ENCODE data around the gene SUMO4.

Gene SUMO4

DNA sequence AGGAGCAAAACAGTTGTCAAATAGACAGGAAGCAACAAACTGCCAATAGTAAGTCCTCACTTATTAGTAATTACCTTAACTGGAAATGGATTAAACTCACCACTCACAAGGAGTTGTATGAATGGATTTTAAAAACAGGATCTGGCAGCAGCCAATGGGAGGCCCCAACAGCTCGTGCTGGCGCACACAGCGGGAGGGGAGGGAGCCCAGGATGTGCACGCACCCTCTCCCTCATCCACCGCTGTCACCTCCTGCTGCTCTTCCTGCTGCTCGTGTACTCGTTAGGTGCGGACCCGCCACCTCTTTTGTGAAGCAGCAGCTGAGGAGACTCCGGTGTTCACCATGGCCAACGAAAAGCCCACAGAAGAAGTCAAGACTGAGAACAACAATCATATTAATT, at the start of gene SUMO4:
Gene SUMO4 (plus strand): TSS at position 213 of the 400 bp plus-strand sequence. CDS start 130 bp downstream, at position 343.
- no peak within 1 kb of the TSS for H3K4me3 ChIP-seq

DNA sequence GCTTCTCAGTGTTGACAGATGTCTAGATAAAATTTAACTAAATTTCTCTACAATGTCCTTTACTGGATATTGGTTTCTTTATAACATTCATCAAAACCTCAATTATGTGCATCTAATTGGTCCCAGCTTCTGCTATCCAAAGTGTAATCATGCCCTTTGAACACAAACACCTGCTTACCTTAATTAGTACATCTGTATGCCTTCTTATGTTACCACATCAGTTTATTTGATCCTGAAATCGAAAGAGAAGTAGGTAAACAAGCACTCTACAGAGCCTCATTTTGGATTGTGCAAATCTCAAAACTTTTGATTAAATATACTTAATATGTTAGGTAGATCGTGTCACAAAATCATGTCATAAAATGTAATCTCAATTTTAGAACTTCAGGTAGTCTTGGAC, 46.1 kb upstream of the SUMO4 start:
- Histone ChIP-seq H3K27ac (no peak overlapping the region), H3K4me3 (no peak overlapping the region)

More for the DNA sequence above, at the start of gene SUMO4:
- no peak within 1 kb of the TSS for H3K27ac ChIP-seq

DNA sequence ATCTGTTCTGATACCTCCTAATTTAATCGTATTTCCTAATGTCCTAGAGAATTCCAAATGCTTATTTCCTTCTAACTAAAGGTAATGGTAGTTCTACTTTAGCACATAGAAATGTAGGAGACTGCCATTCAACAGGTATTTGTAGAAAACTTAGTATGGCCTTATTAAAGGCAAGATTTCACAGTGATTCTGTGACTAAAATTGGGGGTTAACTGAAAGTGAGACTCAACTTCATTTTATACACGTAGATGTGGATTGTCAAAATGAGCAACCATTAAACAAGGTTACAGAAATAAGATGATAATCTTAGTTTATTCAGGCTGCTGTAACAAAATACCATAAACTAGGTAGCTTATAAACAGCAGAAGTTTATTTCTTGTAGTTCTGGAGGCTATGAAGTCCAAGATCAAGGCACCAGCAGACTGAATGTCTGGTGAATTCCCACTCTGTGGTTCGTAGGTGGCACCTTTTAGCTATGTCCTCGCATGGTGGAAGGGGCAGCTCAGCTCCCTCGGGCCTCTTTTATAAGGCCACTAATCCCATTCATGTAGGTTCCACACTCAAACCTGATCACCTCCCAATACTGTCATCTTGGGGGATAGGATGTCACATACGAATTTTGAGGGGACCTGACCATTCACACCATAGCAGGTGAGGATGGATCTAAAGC, 43.8 kb upstream of the SUMO4 start:
- Histone ChIP-seq H3K4me3 (no peak overlapping the region), H3K27ac (no peak overlapping the region)

DNA sequence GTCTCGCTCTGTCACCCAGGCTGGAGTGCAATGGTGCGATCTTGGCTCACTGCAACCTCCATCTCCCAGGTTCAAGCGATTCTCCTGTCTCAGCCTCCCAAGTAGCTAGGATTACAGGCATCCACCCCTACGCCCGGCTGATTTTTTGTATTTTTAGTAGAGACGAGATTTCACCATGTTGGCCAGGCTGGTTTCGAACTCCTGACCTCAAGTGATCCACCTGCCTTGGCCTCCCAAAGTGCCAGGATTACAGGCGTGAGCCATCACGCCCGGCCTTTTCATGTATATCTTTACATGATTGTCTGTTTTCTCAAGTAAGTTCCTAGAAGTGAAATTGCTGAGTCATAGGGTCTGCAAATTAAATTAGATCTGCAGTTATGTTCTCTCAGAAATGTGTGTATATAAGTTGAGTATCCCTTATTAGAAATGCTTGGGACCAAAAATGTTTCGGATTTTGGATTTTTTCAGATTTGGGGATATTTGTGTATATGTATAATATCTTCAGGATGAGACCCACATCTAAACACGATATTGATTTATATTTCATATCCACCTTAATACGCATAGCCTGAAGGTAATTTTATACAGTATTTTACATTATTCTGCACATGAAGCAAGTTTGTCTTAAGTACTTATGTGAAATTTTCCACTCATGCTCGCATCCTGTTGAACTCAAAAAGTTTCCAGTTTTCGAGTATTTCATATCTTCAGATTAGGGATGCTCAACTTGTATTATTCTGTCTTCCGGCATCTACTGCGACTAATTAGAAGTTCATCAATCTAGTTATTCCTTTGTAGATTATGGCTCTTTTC, 42.1 kb upstream of the SUMO4 start:
- Histone ChIP-seq H3K4me3 (no peak overlapping the region), H3K27ac (no peak overlapping the region)

DNA sequence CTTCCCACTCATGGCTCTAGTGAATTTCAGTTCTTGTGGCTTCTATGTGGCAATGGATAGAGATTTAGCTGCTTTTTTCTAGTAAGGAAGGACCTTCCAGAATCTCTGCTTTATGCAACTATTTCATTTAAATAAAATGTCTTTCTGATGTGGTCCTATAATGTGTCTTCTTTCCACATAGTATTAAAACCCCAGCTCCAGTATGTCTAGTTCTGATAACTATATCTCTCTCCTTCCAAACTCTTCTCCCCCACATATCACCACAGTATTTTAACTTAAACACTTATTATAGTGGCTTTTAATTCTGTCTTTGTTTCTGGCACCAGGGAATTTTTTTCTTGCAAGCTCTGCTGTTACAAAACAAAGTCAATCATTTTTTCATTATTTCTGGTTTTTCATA, 40.6 kb upstream of the SUMO4 start:
- Histone ChIP-seq H3K4me3 (no peak overlapping the region), H3K27ac (no peak overlapping the region)

DNA sequence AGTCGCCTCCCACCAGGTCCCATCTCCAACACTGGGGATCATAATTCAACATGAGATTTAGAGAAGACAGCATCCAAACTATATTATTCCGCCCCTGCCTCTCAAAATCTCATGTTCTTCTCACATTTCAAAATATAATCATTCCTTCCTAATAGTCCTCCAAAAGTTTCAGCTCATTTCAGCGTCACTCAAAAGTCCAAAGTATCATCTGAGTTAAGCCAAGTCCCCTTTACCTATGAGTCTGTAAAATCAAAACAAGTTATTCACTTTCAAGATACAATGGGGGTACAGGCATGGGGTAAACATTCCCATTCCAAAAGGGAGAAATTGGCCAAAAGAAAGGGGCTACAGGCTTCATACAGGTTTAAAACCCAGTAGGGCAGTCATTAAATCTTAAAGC, 39.5 kb upstream of the SUMO4 start:
- Histone ChIP-seq H3K27ac (no peak overlapping the region), H3K4me3 (no peak overlapping the region)

DNA sequence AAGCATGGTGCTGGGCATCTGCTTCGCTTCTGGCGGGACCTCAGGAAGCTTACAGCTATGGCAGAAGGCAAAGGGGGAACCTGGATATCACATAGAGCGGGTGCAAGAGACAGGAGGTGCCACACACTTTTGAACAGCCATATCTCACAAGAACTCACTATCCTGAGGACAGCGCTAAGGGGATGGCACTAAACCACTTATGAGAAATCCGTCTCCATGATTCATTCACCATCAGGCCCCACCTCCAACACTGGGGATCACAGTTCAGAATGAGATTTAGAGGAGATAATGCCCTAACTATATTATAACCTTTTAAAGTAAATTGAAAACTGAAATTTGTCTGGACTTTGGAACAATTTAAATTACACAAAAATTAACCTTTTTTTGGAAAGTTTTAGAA, 37.8 kb upstream of the SUMO4 start:
- no peak overlapping the region for H3K4me3 ChIP-seq
- no peak overlapping the region for H3K27ac ChIP-seq

DNA sequence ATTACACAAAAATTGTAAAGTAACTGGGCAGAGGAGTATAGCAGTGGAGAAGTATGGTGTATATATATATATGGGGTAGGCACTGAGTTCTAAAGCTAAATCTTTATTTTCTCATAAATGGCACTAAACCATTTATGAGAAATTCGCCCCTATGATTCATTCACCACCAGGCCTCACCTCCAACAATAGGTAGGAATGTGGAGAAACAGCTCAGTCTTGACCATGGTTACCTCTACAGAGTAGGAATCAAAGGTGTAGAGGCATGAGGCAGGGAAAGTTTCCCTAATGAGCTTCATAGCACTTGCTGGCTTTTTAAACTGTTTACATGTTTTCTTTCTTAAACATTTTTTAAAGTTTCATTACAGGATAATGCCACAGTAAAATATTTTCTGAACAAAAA, 36.9 kb upstream of the SUMO4 start:
- H3K4me3 ChIP-seq = no peak overlapping the region
- no peak overlapping the region for H3K27ac ChIP-seq

DNA sequence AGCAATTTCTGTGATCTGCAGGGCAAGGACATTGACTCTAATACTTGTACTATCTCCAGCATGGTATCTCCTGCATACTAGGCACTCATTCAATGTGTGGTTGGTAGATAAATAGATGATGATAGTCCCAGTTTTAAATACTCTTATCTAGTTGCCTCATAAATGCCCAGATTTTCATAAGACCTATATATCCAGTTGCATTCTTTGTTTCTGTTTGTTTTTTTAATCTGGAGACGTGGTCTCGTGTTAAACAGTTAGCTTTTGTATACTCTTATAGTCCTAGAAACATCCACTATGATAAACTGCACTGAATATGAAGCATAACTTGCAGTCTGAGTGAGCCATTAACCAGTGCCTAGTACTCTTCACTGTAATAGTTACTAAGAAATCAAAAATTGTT, 35.5 kb upstream of the SUMO4 start:
- Histone ChIP-seq H3K4me3 (no peak overlapping the region), H3K27ac (no peak overlapping the region)

DNA sequence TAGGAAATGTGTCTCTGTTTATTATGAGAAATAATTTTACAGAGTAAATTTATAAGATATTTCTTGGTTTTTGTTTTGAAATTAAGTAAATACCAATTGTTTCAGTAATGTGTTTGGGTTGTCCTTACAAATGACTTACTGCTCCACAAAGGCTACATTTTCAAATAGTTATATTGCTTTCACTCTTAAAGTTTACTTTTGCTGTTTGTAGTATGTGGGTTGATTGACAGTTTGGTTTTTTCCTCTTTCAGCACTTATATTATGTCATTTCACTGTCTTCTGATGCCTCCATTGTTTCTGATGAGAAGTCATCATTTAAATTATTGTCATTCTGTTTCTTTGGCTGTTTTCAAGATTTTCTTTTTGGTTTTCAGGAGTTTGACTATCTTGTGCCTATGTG, 34.9 kb upstream of the SUMO4 start:
- no peak overlapping the region for H3K27ac ChIP-seq

DNA sequence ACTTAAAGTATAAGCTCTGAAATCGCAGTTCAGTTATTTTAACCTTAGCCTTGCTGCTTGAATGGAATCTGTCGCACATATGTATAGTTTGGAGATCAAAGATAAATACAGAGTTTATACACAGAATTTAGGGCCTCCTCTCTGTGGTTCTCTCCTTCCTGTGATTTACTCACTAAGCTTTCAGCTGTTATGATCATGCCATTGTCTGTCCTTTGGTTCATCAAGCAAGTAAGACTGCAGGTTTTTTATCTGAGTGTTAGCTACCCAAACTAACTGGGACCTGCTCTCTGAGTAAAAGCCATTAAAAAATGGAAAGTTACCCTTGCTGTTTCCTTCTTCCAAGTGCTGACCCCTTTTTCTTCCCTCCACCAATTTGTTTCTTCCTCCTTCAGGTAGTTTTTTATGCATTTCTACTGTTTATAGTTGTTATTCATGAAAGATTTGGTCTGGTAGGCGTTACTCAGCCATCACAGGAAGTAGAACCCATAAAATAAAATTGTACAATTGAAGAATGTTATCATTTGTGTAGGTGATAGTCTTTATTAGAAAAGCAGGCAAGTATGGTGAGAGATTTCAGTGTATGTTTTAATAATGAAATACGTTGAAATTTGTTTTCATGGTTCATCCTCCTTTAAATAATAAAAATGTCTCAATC, 33.7 kb upstream of the SUMO4 start:
- Histone ChIP-seq H3K4me3 (no peak overlapping the region), H3K27ac (no peak overlapping the region)

More for the DNA sequence above, 34.9 kb upstream of the SUMO4 start:
- H3K4me3 ChIP-seq = no peak overlapping the region

DNA sequence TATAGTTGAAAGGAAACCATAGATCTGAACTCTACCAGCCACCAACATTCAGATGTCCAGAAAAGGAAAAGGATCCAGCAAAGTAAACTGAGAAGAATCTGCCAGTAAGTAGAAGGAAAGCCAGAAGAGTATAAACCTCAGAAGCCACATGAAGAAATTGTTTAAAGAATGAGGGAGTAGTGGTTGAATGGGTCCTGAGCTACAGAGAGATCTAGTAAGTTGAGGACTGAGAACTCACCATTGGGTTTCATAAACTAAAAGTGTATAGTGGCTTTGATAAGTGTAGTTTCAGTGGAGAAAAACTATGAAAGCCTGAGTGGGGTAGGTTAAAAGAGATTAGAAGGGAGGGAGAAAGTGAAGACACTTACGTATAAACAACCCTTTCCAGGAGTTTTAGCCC, 32.0 kb upstream of the SUMO4 start:
- Histone ChIP-seq H3K27ac (no peak overlapping the region), H3K4me3 (no peak overlapping the region)

DNA sequence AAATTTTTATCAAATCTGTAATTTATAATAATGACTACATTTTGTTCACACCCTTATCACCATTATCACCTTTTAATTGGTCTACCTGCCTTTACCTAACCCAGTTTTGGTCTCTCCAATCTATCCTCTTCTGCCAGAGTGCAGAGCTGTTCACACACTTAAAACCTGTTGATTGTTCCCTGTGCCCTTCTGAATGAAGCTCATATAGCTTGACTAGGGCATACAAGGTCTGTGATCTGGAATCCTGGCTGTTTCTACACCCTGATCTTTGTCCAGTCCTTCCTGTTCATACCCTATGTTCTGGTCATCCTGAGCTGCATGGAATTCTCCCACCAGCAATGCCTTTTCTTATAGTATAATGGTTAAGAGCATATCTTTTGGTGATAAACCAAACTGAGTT, 28.9 kb upstream of the SUMO4 start:
- Histone ChIP-seq H3K27ac (no peak overlapping the region), H3K4me3 (no peak overlapping the region)

DNA sequence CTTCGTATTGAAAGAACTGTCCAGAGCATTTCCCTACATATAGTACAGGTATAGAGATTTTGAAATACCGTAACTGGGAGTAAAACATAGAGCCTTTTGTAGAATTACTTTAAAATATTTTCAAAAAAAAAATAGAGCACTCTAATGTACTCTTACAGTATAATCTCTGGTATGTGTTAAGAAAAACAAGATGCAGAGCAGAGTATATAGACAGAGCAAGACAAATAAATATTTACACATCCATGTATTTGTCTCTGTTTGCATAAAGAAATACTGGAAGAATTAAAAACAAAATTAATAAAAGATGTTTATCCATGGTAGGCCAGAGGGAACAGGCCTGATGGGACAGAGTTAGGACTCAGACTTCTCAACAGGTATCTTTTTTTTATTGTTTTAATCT, 28.0 kb upstream of the SUMO4 start:
- H3K27ac ChIP-seq = no peak overlapping the region

DNA sequence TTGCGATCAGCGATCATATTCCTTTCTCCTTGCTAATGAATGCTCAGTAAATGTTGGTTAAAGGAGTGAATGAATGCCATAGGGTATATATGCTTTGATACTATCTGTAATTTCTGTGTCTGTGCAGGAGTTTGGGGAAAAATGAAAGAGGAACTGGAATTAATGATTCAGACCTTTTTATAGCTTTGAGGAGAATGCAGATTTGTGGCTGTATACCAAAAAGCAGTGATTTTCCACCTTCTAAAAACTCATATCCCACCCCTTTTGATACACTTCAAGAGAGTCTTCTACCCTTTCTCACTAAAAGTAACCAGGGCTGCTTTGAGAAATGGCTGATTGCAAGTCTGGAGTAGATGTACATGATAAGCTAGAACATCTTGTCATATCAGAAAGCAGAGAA, 26.6 kb upstream of the SUMO4 start:
- H3K27ac ChIP-seq = no peak overlapping the region
- H3K4me3 ChIP-seq = no peak overlapping the region

More for the DNA sequence above, 28.0 kb upstream of the SUMO4 start:
- no peak overlapping the region for H3K4me3 ChIP-seq

DNA sequence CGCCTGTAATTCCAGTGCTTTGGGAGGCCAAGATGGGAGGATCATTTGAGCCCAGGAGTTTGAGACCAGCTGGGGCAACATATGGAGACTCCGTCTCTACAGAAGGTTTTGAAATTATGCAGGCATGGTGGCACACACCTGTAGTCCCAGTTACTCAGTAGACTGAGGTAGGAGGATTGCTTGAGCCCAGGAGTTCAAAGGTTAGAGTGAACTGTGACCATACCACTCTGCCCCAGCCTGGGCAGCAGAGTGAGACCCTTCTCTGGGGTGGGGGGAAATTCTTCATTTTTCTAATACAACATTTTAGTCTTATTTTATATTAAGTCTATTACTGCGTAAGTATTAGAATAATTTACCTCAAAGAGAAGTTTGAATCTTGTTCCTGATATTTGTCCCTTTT, 20.1 kb upstream of the SUMO4 start:
- Histone ChIP-seq H3K4me3 (no peak overlapping the region), H3K27ac (no peak overlapping the region)

DNA sequence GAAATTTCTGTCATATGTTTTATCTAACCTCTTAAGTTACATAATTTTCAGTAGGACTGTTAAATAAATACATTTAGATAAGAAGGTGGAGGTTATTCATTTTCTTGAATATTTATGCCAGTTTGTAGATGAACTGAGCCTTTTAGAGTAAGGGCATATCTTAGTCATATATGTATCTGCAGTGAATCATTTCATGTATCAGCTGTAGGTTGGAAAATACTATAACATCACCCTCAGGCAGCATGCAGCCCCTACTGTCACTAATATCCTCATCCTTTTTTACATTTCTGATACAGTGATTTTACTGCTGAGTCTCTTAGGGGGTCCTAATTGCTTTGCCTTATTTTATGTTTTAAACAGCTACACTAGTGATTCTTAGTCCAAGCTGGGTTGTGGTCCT, 19.5 kb upstream of the SUMO4 start:
- H3K4me3 ChIP-seq = no peak overlapping the region
- no peak overlapping the region for H3K27ac ChIP-seq

DNA sequence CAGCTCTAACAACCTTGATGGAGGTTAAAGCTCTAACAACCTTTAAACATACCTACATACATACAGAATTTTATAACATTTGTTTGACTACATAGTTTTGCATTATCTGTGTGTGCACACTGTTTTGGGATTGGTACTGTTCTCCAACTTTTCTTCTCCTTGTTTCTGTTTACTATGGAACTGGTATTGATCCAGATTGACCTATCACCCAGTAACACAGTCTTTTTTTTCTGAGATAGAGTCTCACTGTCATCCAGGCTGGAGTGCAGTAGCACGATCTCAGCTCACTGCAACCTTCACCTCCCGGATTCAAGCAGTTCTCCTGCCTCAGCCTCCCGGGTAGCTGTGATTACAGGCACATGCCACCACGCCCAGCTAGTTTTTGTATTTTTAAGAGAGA, 16.7 kb upstream of the SUMO4 start:
- H3K27ac ChIP-seq = no peak overlapping the region
- no peak overlapping the region for H3K4me3 ChIP-seq

DNA sequence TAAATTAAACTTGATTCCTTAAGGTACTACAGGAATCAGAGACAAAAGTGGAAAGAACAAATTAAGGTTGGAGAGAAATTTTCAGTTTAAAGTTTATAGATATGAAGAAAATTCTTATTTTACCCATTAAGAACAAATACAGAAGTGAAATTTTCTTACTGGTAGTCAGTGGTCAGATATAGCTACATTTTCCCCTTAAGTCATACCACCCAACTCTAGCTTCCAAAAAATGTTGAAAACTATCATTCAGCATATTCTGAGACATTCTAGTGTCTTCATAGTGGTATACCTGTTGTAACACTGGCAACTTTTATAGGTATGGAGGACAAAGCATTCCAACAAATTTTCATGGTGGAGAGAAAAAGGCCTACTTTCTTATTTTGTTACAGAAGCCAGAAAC, 15.6 kb upstream of the SUMO4 start:
- Histone ChIP-seq H3K27ac (no peak overlapping the region), H3K4me3 (no peak overlapping the region)

DNA sequence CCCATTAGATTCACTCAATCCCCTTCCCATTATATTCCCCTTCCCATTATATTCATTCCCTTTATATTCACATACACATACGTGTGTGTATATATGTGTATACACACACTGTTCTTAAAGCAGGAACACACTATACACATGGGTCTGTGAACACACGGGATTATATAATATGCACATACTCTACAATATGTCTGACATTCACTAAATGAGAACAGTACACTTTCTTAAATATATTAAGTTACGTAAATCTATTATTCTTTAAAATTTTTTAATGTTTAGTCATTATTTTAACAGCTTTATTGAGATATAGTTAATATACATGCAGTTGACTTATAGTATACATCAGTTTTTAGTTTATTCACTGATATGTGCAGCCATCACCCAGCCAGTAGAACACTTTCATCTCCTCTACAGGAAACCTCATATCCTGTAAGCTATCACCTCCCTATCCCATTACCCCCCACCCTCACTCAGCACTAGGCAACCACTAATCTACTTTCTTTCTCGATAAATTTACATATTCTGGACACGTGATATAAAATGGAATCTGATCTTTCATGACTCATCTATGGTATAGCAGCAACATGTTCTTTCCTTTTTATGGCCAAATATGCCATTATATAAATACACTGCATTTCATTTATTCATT, 13.9 kb upstream of the SUMO4 start:
- no peak overlapping the region for H3K27ac ChIP-seq
- no peak overlapping the region for H3K4me3 ChIP-seq
